ENCODE data around the gene CCS. TPM values are rescaled to one million over a fixed set of nuclear protein-coding genes. Genes with fewer than 3 reads are reported as not detected.

CCS gene
- total and polyA plus RNA-seq, 9 of the 15 experiments (the other 6 are each of a cell fraction or from before 2014, with no cell fraction given), result 1.1 to 46.6 (median 26.8) TPM

GRCh38 chr11:66638177-66639065 is 45.4 kb downstream of the CCS start, which contains the start of gene RBM4 (continued):
- no peak for TF ChIP-seq ZNF318 (IDR thresholded peaks at IDR 0.05; ENCODE audit: borderline replicate concordance in 1 of 2, low read depth in 1 of 2)
- TF ChIP-seq POLR3A (IDR thresholded peaks at IDR 0.05; ENCODE audit: borderline replicate concordance, extremely low read depth, insufficient read depth, insufficient read length), result no peak
- no peak for TF ChIP-seq FOXA1 (IDR thresholded peaks at IDR 0.05; ENCODE audit: borderline replicate concordance)
- TF ChIP-seq PHB (CRISPR knock-in tag; IDR thresholded peaks at IDR 0.05), result 0 out of 2 replicates have a peak, but pooled peaks have one; percentile 60
- no peak for TF ChIP-seq EWSR1 (IDR thresholded peaks at IDR 0.05; ENCODE audit: borderline replicate concordance, low read depth, partially characterized antibody)
- peak; percentile 56 for TF ChIP-seq SP1 (CRISPR knock-in tag; IDR thresholded peaks at IDR 0.05)
- TF ChIP-seq GATAD2B (IDR thresholded peaks at IDR 0.05; ENCODE audit: borderline replicate concordance), result no peak
- no peak for TF ChIP-seq EZH2 (IDR thresholded peaks at IDR 0.05; ENCODE audit: borderline replicate concordance, low read depth, low read length)
- no peak for TF ChIP-seq ZNF23 (CRISPR knock-in tag; IDR thresholded peaks at IDR 0.05)
- TF ChIP-seq MYC (IDR thresholded peaks at IDR 0.05; ENCODE audit: low read depth, low read length), result peak; percentile 89
- peak; percentile 32; the same call in 1 of the 2 replicates for TF ChIP-seq MYC (CRISPR knock-in tag; IDR thresholded peaks at IDR 0.05; ENCODE audit: borderline replicate concordance, low read depth)
- TF ChIP-seq ZNF609 (CRISPR knock-in tag; IDR thresholded peaks at IDR 0.05; ENCODE audit: borderline replicate concordance), result no peak
